HepG2 (cell line): ENCODE measurements around the gene SIT1. TPM values are rescaled to one million over a fixed set of nuclear protein-coding genes. Genes with fewer than 3 reads are reported as not detected.

Experiments
- AGO1 ChIP-seq: fragments of 200-400 bp; formaldehyde crosslinking; IDR thresholded peaks from 2 replicates; pipeline ENCODE4 v1.6.1; 2017; ENCODE audit warnings: mild to moderate bottlenecking, low read depth, low read length, moderate library complexity; ENCODE audit not compliant: poor library complexity, severe bottlenecking
- CBX5 ChIP-seq: sonication (generic); formaldehyde crosslinking; IDR thresholded peaks from 2 replicates; pipeline ENCODE4 v1.4.0; 2020; ENCODE audit warnings: missing genetic modification reagents, borderline replicate concordance
- CEBPG ChIP-seq: IDR thresholded peaks from 2 replicates; pipeline ENCODE4 v1.6.1; 2016
- ESRRA ChIP-seq: sonication (generic); formaldehyde crosslinking; IDR thresholded peaks from 2 replicates; pipeline ENCODE4 v1.5.1; 2020; ENCODE audit warnings: mild to moderate bottlenecking, low read depth, missing genetic modification reagents
- HOXD1 ChIP-seq: sonication (generic); formaldehyde crosslinking; IDR thresholded peaks from 2 replicates; pipeline ENCODE4 v1.5.0; 2020; ENCODE audit warnings: missing genetic modification reagents
- MED1 ChIP-seq: sonication (generic); formaldehyde crosslinking; IDR thresholded peaks from 2 replicates; pipeline ENCODE4 v1.4.0; 2020; ENCODE audit warnings: missing genetic modification reagents
- MIER3 ChIP-seq: IDR thresholded peaks from 2 replicates; pipeline ENCODE4 v1.6.1; 2016; ENCODE audit warnings: missing compliant biosample characterization, borderline replicate concordance
- MTA3 ChIP-seq: sonication (generic); formaldehyde crosslinking; IDR thresholded peaks from 2 replicates; pipeline ENCODE4 v1.4.0; 2020; ENCODE audit warnings: missing genetic modification reagents
- ONECUT2 ChIP-seq: sonication (generic); formaldehyde crosslinking; IDR thresholded peaks from 2 replicates; pipeline ENCODE4 v1.4.0; 2020; ENCODE audit warnings: missing genetic modification reagents
- PPARG ChIP-seq: conservative IDR thresholded peaks from 2 replicates; pipeline ENCODE4 v1.6.1; 2016; ENCODE audit warnings: missing biosample characterization, missing genetic modification reagents
- SMAD1 ChIP-seq: sonication (generic); formaldehyde crosslinking; IDR thresholded peaks from 2 replicates; pipeline ENCODE4 v1.4.0; 2020; ENCODE audit warnings: missing genetic modification reagents, low read depth, mild to moderate bottlenecking, borderline replicate concordance
- SMC3 ChIP-seq: IDR thresholded peaks from 2 replicates; pipeline ENCODE4 v1.6.1; 2011; ENCODE audit warnings: low read length, improper control_type of control experiment
- U2AF1 ChIP-seq: fragments of 200-400 bp; formaldehyde crosslinking; optimal IDR thresholded peaks from 2 replicates; pipeline ENCODE3; 2017; ENCODE audit warnings: mild to moderate bottlenecking, low read depth, low read length
- ZBTB42 ChIP-seq: sonication (generic); formaldehyde crosslinking; IDR thresholded peaks from 2 replicates; pipeline ENCODE4 v1.5.0; 2020; ENCODE audit warnings: mild to moderate bottlenecking, missing genetic modification reagents
- ZFYVE20 ChIP-seq: sonication (generic); formaldehyde crosslinking; IDR thresholded peaks from 2 replicates; pipeline ENCODE4 v1.8.0; 2023; ENCODE audit warnings: low read depth, mild to moderate bottlenecking, moderate library complexity, missing genetic modification reagents, borderline replicate concordance
- ZNF101 ChIP-seq: sonication (generic); formaldehyde crosslinking; IDR thresholded peaks from 2 replicates; pipeline ENCODE4 v1.4.0; 2020; ENCODE audit warnings: mild to moderate bottlenecking, low read depth, missing genetic modification reagents, borderline replicate concordance
- ZNF800 ChIP-seq: sonication (generic); formaldehyde crosslinking; IDR thresholded peaks from 2 replicates; pipeline ENCODE4 v1.4.0; 2020; ENCODE audit warnings: missing genetic modification reagents
- polyA plus RNA-seq, 8 experiments: library from polyadenylated mRNA; depleted of rRNA in 3 of 8; stranded (reverse) in 7 of 8; unstranded in 1 of 8; fragments of >200 nt; fragmentation: Illumina TruSeq in 4 of 8; extraction: Trizol in 4 of 8; gene quantifications; 2 replicates each; pipeline versions ENCODE4 v1.2.1 to v1.2.3, GENCODE V29; 2011 to 2016; ENCODE audit warnings: low read depth in 4 of 8, missing spikeins in 1 of 8, mixed read lengths in 1 of 8; ENCODE audit not compliant: insufficient read depth in 1 of 8
- total RNA-seq, 5 experiments: library from RNA; depleted of rRNA; stranded (reverse); fragments of >200 nt; fragmentation: Illumina TruSeq; extraction: Trizol; gene quantifications; 2 replicates each; pipeline ENCODE4 v1.2.3, GENCODE V29; 2016; ENCODE audit warnings: low read depth in 1 of 5
- TF ChIP-seq, protein P1 (sequence below): sonication (generic); formaldehyde crosslinking; IDR thresholded peaks from 2 replicates; pipeline ENCODE4 v1.4.0; 2020; ENCODE audit warnings: mild to moderate bottlenecking, missing genetic modification reagents, borderline replicate concordance
- TF ChIP-seq, protein P2 (sequence below): IDR thresholded peaks from 2 replicates; pipeline ENCODE4 v1.6.1; 2016; ENCODE audit warnings: control low read depth

Gene SIT1
- total and polyA plus RNA-seq, 2 of the 13 experiments (the other 11 are each of a cell fraction or from before 2014, with no cell fraction given), result 0.09 to 6.7 TPM

GRCh38 chr9:35664531-35665470 is 14.1 kb upstream of the SIT1 start, which contains the start of gene ARHGEF39 (continued):
- TF ChIP-seq, protein P1, sequence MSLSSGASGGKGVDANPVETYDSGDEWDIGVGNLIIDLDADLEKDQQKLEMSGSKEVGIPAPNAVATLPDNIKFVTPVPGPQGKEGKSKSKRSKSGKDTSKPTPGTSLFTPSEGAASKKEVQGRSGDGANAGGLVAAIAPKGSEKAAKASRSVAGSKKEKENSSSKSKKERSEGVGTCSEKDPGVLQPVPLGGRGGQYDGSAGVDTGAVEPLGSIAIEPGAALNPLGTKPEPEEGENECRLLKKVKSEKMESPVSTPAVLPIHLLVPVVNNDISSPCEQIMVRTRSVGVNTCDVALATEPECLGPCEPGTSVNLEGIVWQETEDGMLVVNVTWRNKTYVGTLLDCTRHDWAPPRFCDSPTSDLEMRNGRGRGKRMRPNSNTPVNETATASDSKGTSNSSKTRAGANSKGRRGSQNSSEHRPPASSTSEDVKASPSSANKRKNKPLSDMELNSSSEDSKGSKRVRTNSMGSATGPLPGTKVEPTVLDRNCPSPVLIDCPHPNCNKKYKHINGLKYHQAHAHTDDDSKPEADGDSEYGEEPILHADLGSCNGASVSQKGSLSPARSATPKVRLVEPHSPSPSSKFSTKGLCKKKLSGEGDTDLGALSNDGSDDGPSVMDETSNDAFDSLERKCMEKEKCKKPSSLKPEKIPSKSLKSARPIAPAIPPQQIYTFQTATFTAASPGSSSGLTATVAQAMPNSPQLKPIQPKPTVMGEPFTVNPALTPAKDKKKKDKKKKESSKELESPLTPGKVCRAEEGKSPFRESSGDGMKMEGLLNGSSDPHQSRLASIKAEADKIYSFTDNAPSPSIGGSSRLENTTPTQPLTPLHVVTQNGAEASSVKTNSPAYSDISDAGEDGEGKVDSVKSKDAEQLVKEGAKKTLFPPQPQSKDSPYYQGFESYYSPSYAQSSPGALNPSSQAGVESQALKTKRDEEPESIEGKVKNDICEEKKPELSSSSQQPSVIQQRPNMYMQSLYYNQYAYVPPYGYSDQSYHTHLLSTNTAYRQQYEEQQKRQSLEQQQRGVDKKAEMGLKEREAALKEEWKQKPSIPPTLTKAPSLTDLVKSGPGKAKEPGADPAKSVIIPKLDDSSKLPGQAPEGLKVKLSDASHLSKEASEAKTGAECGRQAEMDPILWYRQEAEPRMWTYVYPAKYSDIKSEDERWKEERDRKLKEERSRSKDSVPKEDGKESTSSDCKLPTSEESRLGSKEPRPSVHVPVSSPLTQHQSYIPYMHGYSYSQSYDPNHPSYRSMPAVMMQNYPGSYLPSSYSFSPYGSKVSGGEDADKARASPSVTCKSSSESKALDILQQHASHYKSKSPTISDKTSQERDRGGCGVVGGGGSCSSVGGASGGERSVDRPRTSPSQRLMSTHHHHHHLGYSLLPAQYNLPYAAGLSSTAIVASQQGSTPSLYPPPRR (CRISPR knock-in tag), result 0 out of 2 replicates have a peak, but pooled peaks have one; percentile 37
- TF ChIP-seq MTA3 (CRISPR knock-in tag), result no peak
- TF ChIP-seq ZNF800 (CRISPR knock-in tag), result peak; percentile 75
- peak; percentile 29; the same call in 1 of the 2 replicates for TF ChIP-seq SMAD1 (CRISPR knock-in tag)
- TF ChIP-seq MIER3, result peak; percentile 40; the same call in 1 of the 2 replicates
- TF ChIP-seq ZNF101 (CRISPR knock-in tag), result 0 out of 2 replicates have a peak, but pooled peaks have one; percentile 2
- peak; percentile 83; the same call in 1 of the 2 replicates for TF ChIP-seq ZFYVE20 (CRISPR knock-in tag)
- TF ChIP-seq CEBPG, result peak; percentile 11; the same call in 1 of the 2 replicates
- TF ChIP-seq CBX5, result no peak
- TF ChIP-seq SMC3, result no peak
- TF ChIP-seq ONECUT2 (CRISPR knock-in tag), result peak; percentile 46; the same call in 1 of the 2 replicates
- TF ChIP-seq, protein P2, sequence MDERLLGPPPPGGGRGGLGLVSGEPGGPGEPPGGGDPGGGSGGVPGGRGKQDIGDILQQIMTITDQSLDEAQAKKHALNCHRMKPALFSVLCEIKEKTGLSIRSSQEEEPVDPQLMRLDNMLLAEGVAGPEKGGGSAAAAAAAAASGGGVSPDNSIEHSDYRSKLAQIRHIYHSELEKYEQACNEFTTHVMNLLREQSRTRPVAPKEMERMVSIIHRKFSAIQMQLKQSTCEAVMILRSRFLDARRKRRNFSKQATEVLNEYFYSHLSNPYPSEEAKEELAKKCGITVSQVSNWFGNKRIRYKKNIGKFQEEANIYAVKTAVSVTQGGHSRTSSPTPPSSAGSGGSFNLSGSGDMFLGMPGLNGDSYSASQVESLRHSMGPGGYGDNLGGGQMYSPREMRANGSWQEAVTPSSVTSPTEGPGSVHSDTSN, result no peak
- 0 out of 2 replicates have a peak, but pooled peaks have one; percentile 63 for TF ChIP-seq ZBTB42 (CRISPR knock-in tag)
- peak; percentile 50; the same call in 1 of the 2 replicates for TF ChIP-seq PPARG (CRISPR knock-in tag)
- TF ChIP-seq AGO1, result peak; percentile 37
- TF ChIP-seq U2AF1, result no peak
- TF ChIP-seq MED1, result peak; percentile 78
- TF ChIP-seq HOXD1 (CRISPR knock-in tag), result no peak; the same call in 1 of the 2 replicates
- peak; percentile 12; the same call in 1 of the 2 replicates for TF ChIP-seq ESRRA (CRISPR knock-in tag)
